ENCODE measurements around the gene TMEM131. TPM values are rescaled to one million over a fixed set of nuclear protein-coding genes. Genes with fewer than 3 reads are reported as not detected.
"Not testable (repeated sequence)": the region's sequence is repeated elsewhere in the genome, so short reads cannot be mapped to it uniquely, and the experiment has no call there.

Gene TMEM131
- total and polyA plus RNA-seq, 11 donors: 9.3 to 38.3 (median 31.2) TPM

DNA sequence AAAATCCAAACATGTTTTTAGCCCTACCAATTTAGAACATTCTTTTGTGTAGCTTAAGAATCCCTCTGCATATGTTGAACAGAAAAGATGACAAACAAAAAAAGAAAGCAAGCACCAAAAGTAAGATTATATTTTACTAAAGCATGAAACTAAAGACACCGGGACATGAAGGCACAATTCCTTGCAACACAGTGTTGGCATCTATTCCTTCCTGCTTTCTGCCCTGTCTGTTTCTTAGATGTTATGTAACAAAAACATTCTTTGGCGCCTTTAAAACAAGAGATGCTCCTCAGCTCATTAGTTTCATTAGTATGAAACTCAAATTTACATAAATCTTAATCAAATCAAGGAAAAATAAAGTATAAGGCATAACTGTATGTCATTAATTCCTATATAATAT, 106.6 kb downstream of the TMEM131 start:
- H3K27me3 ChIP-seq: no peaks in the 10 kb centered on the region
- WGBS, 4 donors: 84 to 90% (median 87%) methylated on average over 2 of the region's 2 CpGs
- intact Hi-C loops (cut with DNase I): no loop called here
- no peak overlapping the region for H3K27ac ChIP-seq
- H3K36me3 ChIP-seq: peaks cover 0 to 42% (median 24%) of the 10 kb centered on the region in 9 donors
- ATAC-seq (no peak), DNase-seq (no peak)
- H3K4me3 ChIP-seq: no peak overlapping the region
- H3K4me1 ChIP-seq: no peaks in the 10 kb centered on the region
- H3K9me3 ChIP-seq: peaks cover 0 to 26% (median 15%) of the 10 kb centered on the region in 12 donors
- TF ChIP-seq, protein P1, sequence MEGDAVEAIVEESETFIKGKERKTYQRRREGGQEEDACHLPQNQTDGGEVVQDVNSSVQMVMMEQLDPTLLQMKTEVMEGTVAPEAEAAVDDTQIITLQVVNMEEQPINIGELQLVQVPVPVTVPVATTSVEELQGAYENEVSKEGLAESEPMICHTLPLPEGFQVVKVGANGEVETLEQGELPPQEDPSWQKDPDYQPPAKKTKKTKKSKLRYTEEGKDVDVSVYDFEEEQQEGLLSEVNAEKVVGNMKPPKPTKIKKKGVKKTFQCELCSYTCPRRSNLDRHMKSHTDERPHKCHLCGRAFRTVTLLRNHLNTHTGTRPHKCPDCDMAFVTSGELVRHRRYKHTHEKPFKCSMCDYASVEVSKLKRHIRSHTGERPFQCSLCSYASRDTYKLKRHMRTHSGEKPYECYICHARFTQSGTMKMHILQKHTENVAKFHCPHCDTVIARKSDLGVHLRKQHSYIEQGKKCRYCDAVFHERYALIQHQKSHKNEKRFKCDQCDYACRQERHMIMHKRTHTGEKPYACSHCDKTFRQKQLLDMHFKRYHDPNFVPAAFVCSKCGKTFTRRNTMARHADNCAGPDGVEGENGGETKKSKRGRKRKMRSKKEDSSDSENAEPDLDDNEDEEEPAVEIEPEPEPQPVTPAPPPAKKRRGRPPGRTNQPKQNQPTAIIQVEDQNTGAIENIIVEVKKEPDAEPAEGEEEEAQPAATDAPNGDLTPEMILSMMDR (IDR thresholded peaks at IDR 0.05): no peak
- no peak for TF ChIP-seq POLR2A (IDR thresholded peaks at IDR 0.05)

DNA sequence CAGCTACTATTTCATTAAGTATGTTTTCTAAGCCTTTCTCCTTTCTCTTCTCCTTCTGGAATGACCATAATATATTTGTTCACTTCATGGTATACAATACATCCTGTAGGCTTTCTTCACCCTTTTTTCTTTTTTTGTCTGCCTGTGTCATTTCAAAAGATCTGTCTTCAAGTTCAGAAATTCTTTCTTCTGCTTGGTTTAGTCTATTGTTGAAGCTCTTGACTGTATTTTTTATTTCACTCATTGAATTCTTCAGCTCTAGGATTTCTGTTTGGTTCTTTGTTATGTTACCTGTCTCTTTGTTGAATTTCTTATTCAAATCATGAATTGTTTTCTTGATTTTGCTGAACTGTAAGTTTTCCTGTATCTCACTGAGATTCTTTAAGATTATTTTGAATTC, 109.9 kb downstream of the TMEM131 start:
- H3K4me3 ChIP-seq: no peak overlapping the region
- ATAC-seq (no peak), DNase-seq (no peak)
- intact Hi-C loops (cut with DNase I): no loop called here
- H3K4me1 ChIP-seq: peaks cover 0 to 2% (median 0%) of the 10 kb centered on the region in 12 donors
- H3K9me3 ChIP-seq: peaks cover 0 to 26% (median 15%) of the 10 kb centered on the region in 12 donors
- no peak overlapping the region for H3K27ac ChIP-seq
- no peaks in the 10 kb centered on the region for H3K27me3 ChIP-seq
- TF ChIP-seq, protein P1 (IDR thresholded peaks at IDR 0.05): no peak
- TF ChIP-seq POLR2A (IDR thresholded peaks at IDR 0.05): no peak
- peaks cover 0 to 43% (median 24%) of the 10 kb centered on the region in 9 donors for H3K36me3 ChIP-seq

DNA sequence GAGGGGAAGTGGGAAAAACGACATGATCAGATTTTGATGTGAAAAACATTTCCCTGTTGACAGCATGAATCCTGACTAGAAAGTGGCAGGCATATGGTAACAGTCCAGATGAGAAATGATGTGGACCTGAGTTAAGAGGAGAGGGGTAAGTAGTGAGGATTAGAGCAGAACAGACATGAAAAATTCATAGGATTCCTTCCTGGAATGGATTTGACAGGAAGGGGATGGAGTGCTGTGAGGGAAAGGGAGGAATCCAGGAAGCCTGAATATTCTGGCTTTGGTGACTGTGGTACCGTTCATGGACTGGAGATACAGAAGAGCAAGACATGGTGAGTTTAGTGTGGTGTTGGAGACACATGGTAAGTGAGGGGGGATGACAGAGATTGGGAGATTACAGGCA, 115.4 kb downstream of the TMEM131 start:
- TF ChIP-seq, protein P1 (IDR thresholded peaks at IDR 0.05): no peak
- TF ChIP-seq POLR2A (IDR thresholded peaks at IDR 0.05): no peak
- 20 to 39% (median 26%) methylated on average over 2 of the region's 2 CpGs for WGBS, 4 donors

DNA sequence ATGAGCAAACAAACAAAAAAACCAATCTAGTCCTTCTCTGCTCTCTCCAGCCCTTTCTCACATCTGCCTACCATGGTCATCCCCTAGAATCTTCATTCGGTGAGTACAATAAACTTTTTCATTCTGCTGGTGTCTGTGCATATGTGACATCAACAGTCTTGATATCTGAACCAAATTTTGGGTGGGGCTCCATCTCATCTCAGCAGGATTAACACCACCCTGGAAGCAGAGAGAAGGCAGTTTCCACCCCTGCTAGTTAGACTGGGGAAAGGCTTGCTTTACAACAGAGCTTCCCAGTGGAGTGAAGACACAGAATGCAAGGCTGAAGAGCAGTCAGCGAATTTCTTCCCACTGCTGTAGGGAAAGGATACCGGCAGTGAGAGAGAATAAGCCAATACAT, 116.9 kb downstream of the TMEM131 start:
- H3K27me3 ChIP-seq: no peaks in the 10 kb centered on the region
- intact Hi-C loops (cut with DNase I): no loop called here
- TF ChIP-seq, protein P1 (IDR thresholded peaks at IDR 0.05): no peak
- TF ChIP-seq POLR2A (IDR thresholded peaks at IDR 0.05): no peak
- DNase-seq: no peak
- peaks cover 0 to 21% (median 0%) of the 10 kb centered on the region in 12 donors for H3K9me3 ChIP-seq
- no peaks in the 10 kb centered on the region for H3K36me3 ChIP-seq
- ATAC-seq: no peak
- no peak overlapping the region for H3K4me3 ChIP-seq
- H3K4me1 ChIP-seq: peaks cover 0 to 6% (median 0%) of the 10 kb centered on the region in 12 donors
- WGBS, 4 donors: 93 to 99% (median 96%) methylated on average over 3 of the region's 3 CpGs
- H3K27ac ChIP-seq: no peak overlapping the region

More for the DNA sequence above, 115.4 kb downstream of the TMEM131 start:
- intact Hi-C loops (cut with DNase I): no loop called here
- Histone ChIP-seq H3K36me3 (peaks cover 0 to 12% (median 0%) of the 10 kb centered on the region in 9 donors), H3K27ac (no peak overlapping the region), H3K27me3 (no peaks in the 10 kb centered on the region), H3K9me3 (peaks cover 0 to 23% (median under 1%) of the 10 kb centered on the region in 12 donors), H3K4me3 (no peak overlapping the region), H3K4me1 (peaks cover 0 to 6% (median 0%) of the 10 kb centered on the region in 12 donors)
- DNase-seq (no peak), ATAC-seq (no peak)

DNA sequence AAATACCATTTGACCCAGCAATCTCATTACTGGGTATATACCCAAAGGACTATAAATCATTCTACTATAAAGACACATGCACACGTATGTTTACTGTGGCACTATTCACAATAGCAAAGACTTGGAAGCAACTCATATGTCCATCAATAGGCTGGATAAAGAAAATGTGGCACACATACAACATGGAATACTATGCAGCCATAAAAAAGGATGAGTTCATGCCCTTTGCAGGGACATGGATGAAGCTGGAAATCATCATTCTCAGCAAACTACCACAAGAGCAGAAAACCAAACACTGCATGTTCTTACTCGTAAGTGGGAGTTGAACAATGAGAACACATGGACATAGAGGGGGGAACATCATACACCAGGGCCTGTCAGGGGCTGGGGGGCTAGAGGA, 117.4 kb downstream of the TMEM131 start:
- H3K4me3 ChIP-seq; H3K27ac ChIP-seq; H3K4me1 ChIP-seq; intact Hi-C loops (cut with DNase I); H3K36me3 ChIP-seq; DNase-seq; ATAC-seq; H3K27me3 ChIP-seq: not testable (repeated sequence)
- peaks cover 0 to 21% (median 0%) of the 10 kb centered on the region in 12 donors for H3K9me3 ChIP-seq
- 93 to 99% (median 98%) methylated on average over 2 of the region's 2 CpGs for WGBS, 4 donors

All from heart left ventricle (tissue), 16 donors.